ENCODE results near the gene RUNX2. TPM values are rescaled to one million over a fixed set of nuclear protein-coding genes. Genes with fewer than 3 reads are reported as not detected.
A peak's percentile ranks its signal among the peaks of the same experiment; 100 is the strongest.

The RUNX2 gene
- total and polyA plus RNA-seq, 2 donors from 2014 or later, result 2.3 to 4.7 TPM

GRCh38 chr6:45421709-45422502 lies 93.8 kb downstream of the RUNX2 start:
- H3K9me3 ChIP-seq (ENCODE audit: control insufficient read depth in 2 of 3, insufficient read depth in 1 of 3, low read length in 3 of 3), result no peaks in the 10 kb centered on the region
- peaks cover 0 to 13% (median 0%) of the 10 kb centered on the region in 3 donors for H3K4me1 ChIP-seq (ENCODE audit: control insufficient read depth in 2 of 3, insufficient read depth in 2 of 3, low read depth in 1 of 3, low read length in 3 of 3)
- peak overlapping the region in 1 of 2 donors; percentile 14 for H3K27ac ChIP-seq (ENCODE audit: low read depth in 2 of 2, low read length in 2 of 2)
- peaks cover 23% of the 10 kb centered on the region for H3K27me3 ChIP-seq (ENCODE audit: control insufficient read depth, insufficient read depth, low read length)
- DNase-seq (peak; percentile 65 to 90 (median 81)), FAIRE-seq (no peak)
- peak overlapping the region; percentile 53 to 61 (median 54) for H3K4me3 ChIP-seq (ENCODE audit: low read length in 3 of 3)
- intact Hi-C loops (cut with DNase I), result no loop called here
- TF ChIP-seq CTCF (IDR thresholded peaks at IDR 0.05; ENCODE audit: borderline replicate concordance, extremely low read depth, insufficient read depth), result no peak
- H3K9ac ChIP-seq (ENCODE audit: low read length in 3 of 3), result peak overlapping the region in 1 of 3 donors; percentile 16
- H3K36me3 ChIP-seq (ENCODE audit: control insufficient read depth in 2 of 3, insufficient read depth in 3 of 3, low read length in 3 of 3), result no peaks in the 10 kb centered on the region

GRCh38 chr6:45422503-45423110 lies 94.5 kb downstream of the RUNX2 start:
- Histone ChIP-seq H3K36me3 (ENCODE audit: control insufficient read depth in 2 of 3, insufficient read depth in 3 of 3, low read length in 3 of 3) (no peaks in the 10 kb centered on the region), H3K27me3 (ENCODE audit: control insufficient read depth, insufficient read depth, low read length) (peaks cover 23% of the 10 kb centered on the region), H3K9ac (ENCODE audit: low read length in 3 of 3) (peak overlapping the region in 2 of 3 donors; percentile 16 to 32), H3K4me1 (ENCODE audit: control insufficient read depth in 2 of 3, insufficient read depth in 2 of 3, low read depth in 1 of 3, low read length in 3 of 3) (peaks cover 0 to 13% (median 0%) of the 10 kb centered on the region in 3 donors), H3K4me3 (ENCODE audit: low read length in 3 of 3) (peak overlapping the region; percentile 53 to 61 (median 53)), H3K9me3 (ENCODE audit: control insufficient read depth in 2 of 3, insufficient read depth in 1 of 3, low read length in 3 of 3) (no peaks in the 10 kb centered on the region), H3K27ac (ENCODE audit: low read depth in 2 of 2, low read length in 2 of 2) (peak overlapping the region in 1 of 2 donors; percentile 14)
- no peak for TF ChIP-seq CTCF (IDR thresholded peaks at IDR 0.05; ENCODE audit: borderline replicate concordance, extremely low read depth, insufficient read depth)
- intact Hi-C loops (cut with DNase I), result no loop called here
- DNase-seq (peak; percentile 46 to 84 (median 64)), FAIRE-seq (no peak)

- no peak for FAIRE-seq
Observed at GRCh38 chr6:45423111-45423823, 95.1 kb downstream of the RUNX2 start.

More at GRCh38 chr6:45423111-45423823, 95.1 kb downstream of the RUNX2 start:
- peak overlapping the region in 1 of 2 donors; percentile 2 for H3K27ac ChIP-seq (ENCODE audit: low read depth in 2 of 2, low read length in 2 of 2)
- intact Hi-C loops (cut with DNase I), result no loop called here
- H3K36me3 ChIP-seq (ENCODE audit: control insufficient read depth in 2 of 3, insufficient read depth in 3 of 3, low read length in 3 of 3), result no peaks in the 10 kb centered on the region
- H3K27me3 ChIP-seq (ENCODE audit: control insufficient read depth, insufficient read depth, low read length), result peaks cover 23% of the 10 kb centered on the region
- peak overlapping the region in 2 of 3 donors; percentile 15 to 18 for H3K9ac ChIP-seq (ENCODE audit: low read length in 3 of 3)
- H3K4me3 ChIP-seq (ENCODE audit: low read length in 3 of 3), result peak overlapping the region; percentile 36 to 61 (median 53)
- no peaks in the 10 kb centered on the region for H3K9me3 ChIP-seq (ENCODE audit: control insufficient read depth in 2 of 3, insufficient read depth in 1 of 3, low read length in 3 of 3)
- no peak for TF ChIP-seq CTCF (IDR thresholded peaks at IDR 0.05; ENCODE audit: borderline replicate concordance, extremely low read depth, insufficient read depth)
- H3K4me1 ChIP-seq (ENCODE audit: control insufficient read depth in 2 of 3, insufficient read depth in 2 of 3, low read depth in 1 of 3, low read length in 3 of 3), result peaks cover 0 to 13% (median 0%) of the 10 kb centered on the region in 3 donors
- peak; percentile 40 to 85 (median 49) for DNase-seq
